Cardiac fibroblast (primary cell): ENCODE data around the gene TXNRD2.

ENCODE experiments used
- DNase-seq, 2 donors: peaks; one replicate each; pipeline versions ENCODE4 v3.0.0 to v3.0.0-alpha.2; 2010; ENCODE audit warnings: low read depth in 2 of 2
- H3K4me3 ChIP-seq, 2 donors: replicated peaks in 1 of 2; 1 replicate in 1 of 2; 2 replicates in 1 of 2; pipeline ENCODE4 v1.5.1; 2011; ENCODE audit warnings: low read depth in 2 of 2, low read length in 2 of 2, mild to moderate bottlenecking in 2 of 2, moderate library complexity in 1 of 2
- TF ChIP-seq, protein P1 (sequence below): IDR thresholded peaks from one replicate; pipeline ENCODE4 v1.5.1; 2011; ENCODE audit warnings: low read depth, mild to moderate bottlenecking, low read length, inconsistent platforms

The TXNRD2 gene

DNA sequence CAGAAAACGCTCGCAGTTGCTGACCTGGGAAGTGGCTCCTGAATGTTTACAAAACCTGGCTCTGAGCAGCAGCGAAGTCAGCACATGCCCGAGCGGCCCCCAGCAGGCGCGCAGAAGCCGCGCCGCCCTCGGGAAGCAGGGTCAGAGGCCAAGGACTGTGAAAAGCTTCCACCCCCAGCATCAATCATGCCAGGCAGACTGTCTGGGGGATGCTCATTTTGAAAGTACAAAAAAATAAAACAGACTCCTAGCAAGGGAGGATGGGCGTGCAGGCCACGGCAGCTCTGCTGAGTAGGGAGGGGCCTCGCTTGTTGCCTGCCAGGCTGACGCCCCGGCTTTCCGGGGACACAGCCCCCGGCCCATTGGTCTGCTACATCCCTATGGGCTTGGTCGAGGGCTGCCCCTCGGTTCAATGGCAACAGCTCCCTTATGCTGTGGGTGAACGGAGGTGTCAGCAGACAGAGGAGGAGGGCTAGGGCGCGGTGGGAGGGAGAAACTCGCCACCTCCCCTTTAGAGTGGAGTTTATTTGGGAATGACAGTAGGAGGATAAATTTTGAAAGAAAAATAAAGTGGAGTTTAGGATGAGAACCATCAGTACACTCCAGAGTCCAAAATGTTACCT is 49.2 kb downstream of the TXNRD2 start:
- no peak overlapping the region for H3K4me3 ChIP-seq
- peak; percentile 45 to 64 for DNase-seq
- TF ChIP-seq, protein P1, sequence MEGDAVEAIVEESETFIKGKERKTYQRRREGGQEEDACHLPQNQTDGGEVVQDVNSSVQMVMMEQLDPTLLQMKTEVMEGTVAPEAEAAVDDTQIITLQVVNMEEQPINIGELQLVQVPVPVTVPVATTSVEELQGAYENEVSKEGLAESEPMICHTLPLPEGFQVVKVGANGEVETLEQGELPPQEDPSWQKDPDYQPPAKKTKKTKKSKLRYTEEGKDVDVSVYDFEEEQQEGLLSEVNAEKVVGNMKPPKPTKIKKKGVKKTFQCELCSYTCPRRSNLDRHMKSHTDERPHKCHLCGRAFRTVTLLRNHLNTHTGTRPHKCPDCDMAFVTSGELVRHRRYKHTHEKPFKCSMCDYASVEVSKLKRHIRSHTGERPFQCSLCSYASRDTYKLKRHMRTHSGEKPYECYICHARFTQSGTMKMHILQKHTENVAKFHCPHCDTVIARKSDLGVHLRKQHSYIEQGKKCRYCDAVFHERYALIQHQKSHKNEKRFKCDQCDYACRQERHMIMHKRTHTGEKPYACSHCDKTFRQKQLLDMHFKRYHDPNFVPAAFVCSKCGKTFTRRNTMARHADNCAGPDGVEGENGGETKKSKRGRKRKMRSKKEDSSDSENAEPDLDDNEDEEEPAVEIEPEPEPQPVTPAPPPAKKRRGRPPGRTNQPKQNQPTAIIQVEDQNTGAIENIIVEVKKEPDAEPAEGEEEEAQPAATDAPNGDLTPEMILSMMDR: no peak

DNA sequence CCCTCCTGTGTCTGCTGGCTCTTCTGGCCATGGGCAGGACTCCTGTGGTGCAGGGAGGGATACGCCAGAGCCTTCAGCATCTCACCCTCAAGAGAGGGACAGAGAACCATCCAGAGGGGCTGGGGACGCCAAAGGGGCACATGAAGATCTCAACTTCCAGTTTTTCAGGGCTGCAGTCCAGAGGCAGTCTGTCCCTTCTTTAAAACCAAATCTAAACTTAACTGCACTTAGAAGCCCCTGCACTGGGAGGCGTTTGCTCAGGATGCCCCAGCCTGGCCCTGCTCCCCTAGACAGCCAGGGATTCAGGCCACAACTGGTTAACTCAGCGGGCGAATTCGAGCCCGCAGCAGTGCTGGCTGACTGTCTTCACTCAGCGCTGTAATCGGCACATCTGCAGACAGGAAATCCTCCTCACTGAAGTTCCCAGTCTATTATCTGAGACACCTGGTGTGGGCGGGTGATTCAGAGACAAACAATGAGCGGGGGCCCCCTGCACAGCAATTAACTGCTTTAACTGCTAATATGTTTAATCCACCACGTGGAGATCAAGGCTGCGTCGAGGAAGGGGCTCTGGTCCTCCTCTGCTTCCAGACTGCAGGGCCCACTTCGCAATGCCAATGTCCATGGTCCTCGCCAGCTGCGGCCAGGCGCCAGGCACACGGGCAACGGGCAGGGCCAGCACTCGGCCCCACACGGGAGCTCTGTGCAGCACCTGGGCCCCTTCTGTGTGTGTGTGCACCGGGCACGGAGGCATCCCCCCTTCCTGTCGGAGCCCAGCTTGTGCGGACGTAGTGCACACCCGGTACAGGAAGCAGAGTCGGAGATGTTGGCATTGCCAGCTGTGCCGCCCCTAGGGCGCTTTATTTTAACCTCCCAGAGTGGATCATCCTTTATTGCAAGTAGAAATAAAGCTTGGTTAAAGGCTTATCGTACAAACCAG is 50.0 kb downstream of the TXNRD2 start:
- DNase-seq: peak; percentile 62 to 88
- TF ChIP-seq, protein P1: no peak
- no peak overlapping the region for H3K4me3 ChIP-seq

DNA sequence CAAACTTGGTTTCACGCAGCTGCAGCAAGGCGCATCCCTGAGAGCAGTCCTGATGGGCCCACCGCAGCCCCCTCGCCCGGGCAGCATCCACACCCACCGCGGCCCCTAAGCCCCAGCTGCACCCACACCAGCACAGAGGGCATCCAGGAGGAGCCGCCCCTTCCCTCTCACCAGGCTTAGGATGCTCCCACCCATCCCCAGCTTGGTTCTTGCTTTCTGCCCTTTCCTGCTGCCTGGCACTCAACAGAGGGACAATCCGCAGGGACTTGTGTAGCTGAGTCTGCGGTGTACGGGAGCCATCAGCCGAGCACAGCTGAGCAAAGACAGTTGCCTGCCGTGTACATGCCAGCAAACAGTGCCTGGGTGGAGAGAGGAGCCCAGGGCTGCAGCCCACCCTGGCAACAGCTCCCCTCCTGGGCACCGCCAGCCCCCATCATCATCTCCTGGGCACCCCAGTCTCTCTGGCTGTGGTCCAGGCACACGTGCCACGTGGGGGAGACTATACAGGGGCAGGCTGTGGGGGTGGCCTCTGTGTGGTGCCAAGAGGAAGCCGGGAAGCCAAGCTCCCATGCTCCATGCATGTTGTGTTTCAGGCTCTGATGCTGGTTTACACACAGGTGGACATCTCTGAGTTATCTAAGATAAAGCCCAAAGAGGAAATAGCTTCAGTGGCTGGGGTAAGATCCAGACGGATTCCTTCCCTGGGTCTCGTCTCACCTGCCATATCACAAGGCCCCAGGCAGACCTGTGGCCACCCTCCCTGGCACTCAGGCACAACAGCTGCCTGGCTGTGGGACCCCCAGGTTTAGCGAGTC is 50.9 kb downstream of the TXNRD2 start:
- TF ChIP-seq, protein P1: no peak
- no peak overlapping the region for H3K4me3 ChIP-seq
- DNase-seq: no peak

DNA sequence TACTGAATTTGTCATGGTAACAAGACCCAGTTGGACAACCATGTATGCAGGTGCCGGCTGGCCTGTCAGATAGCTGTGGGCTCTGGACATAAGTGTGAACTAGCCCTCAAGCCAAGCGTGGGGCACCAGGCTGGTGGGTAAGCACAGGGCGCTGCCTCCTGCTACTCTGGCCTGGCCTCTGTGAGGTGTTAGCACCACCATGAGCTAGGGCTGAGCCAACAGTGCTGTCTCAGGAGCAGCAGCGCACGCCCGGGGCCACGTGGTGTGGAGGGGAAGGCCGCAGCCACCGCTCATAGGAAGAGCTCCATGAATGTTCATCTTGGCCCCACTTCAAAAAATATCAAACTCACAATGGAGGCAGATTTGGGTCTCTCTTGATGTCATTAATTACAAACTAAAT is 51.7 kb downstream of the TXNRD2 start:
- DNase-seq: no peak
- TF ChIP-seq, protein P1: no peak
- H3K4me3 ChIP-seq: no peak overlapping the region

DNA sequence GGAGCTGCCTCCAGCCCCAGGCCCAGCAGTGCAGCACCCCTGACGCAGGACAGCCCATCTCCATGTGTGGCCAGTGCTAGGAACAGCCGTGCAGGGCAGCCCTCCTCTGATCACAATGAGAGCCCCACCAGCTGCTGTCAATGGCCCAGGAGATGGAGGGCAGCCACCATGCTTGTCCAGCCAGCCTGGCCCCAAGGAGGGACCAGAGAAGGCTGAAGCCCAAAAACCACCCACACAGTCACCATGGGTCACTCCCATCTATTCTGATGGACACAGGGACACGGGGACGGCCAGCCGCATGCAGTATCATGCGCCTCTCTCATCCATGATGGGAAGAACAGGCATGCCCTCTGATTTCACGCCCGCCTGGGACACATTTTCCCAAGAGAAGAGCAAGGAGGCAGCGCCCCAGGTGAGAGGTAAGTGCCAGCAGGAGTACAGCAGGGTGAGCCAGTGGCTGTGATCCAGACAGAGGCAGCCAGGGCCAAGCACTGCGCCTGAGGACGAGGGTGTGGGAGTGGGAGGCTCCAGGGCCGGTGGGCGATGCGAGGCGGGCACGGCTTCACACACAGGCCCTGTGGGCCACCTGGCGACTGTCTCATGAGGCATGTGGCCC is 53.4 kb downstream of the TXNRD2 start:
- TF ChIP-seq, protein P1: no peak
- H3K4me3 ChIP-seq: no peak overlapping the region
- DNase-seq: no peak

DNA sequence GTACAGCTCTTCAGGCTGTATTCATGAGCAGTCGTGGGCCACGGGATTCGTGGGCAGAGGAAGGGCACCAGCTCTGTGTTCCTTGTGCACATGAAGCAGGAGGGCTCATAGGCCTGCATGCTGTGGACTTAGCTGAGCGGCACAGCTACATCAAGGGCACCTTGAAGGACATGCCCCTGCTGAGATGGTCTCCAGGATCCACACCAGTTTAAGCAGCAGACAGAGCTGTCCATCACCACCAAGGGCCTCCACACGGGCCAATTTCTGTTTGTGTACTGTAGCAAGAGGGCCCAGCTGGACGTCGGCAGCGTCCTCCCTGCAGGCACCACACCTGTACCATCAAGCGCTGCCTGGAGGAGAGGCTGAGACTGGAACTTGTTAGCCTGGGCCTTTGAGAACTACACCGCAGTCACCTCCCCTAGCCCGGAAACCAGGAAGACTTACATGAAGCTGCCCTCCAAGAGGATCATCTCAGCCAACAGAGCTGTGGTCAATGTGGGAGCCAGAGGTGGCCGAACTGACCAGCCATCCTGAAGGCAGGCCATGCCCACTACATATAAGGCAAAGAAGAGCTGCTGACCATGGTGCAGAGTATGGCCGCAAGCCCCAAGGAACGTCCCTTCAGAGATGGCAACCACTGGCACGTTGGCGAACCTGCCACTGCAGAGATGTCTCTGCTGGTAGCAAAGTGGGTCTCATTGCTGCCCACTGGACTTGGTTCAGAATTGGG is 54.2 kb downstream of the TXNRD2 start:
- TF ChIP-seq, protein P1: no peak
- no peak for DNase-seq
- H3K4me3 ChIP-seq: no peak overlapping the region
